Stimulated activated naive CD8-positive, alpha-beta T cell treated with anti-CD3 and anti-CD28 coated beads, Interleukin-15, Interleukin-2, amounts not matched to agents 100 U/mL and 50 U/mL, for 24 hours (primary cell): ENCODE measurements around the gene DUSP14.
"Not testable (repeated sequence)": the region's sequence is repeated elsewhere in the genome, so short reads cannot be mapped to it uniquely, and the experiment has no call there.

Experiments
- ATAC-seq: fragments of 150-1000 bp; cut with Tn5 transposase; one replicate; pipeline ENCODE4 v1.10.0; 2021
- DNase-seq: peaks from one replicate; pipeline ENCODE4 v3.0.0; 2021

The DUSP14 gene

GRCh38 chr17:37485938-37486570 lies 3.6 kb upstream of the DUSP14 start:
- DNase-seq, result no peak
- ATAC-seq, result no peak

GRCh38 chr17:37488009-37488604 lies 1.6 kb upstream of the DUSP14 start:
- ATAC-seq, result no peak
- no peak for DNase-seq

GRCh38 chr17:37488607-37489196 lies 989 bp upstream of the DUSP14 start:
- ATAC-seq, result peak; percentile 42
- peak; percentile 64 for DNase-seq

- peak; percentile 88 for DNase-seq
- ATAC-seq, result peak; percentile 67
Measured at GRCh38 chr17:37490022-37490587, 414 bp downstream of the DUSP14 start.

GRCh38 chr17:37490638-37491614 lies 1.2 kb downstream of the DUSP14 start:
- DNase-seq (peak; percentile 37), ATAC-seq (peak; percentile 24)

DNA sequence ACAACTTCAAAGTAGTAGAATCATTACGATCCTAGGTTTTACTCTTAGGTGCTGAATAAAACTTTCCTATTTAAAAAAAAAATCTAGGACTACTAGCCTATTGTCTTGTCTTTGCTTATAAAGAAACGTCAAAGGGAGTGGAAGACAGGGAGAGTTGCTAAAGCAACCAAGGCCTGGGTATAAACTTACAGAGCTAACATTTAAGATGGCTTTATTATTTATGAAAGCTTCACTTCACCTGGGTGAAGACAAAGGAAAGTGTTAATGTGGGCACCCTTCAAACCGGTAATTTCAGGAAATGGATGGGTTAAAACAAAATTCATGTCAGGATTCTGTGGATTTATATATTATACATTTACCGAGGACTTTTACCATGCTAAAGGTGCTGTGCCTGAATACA lies 2.5 kb downstream of the DUSP14 start:
- ATAC-seq (no peak), DNase-seq (no peak)

DNA sequence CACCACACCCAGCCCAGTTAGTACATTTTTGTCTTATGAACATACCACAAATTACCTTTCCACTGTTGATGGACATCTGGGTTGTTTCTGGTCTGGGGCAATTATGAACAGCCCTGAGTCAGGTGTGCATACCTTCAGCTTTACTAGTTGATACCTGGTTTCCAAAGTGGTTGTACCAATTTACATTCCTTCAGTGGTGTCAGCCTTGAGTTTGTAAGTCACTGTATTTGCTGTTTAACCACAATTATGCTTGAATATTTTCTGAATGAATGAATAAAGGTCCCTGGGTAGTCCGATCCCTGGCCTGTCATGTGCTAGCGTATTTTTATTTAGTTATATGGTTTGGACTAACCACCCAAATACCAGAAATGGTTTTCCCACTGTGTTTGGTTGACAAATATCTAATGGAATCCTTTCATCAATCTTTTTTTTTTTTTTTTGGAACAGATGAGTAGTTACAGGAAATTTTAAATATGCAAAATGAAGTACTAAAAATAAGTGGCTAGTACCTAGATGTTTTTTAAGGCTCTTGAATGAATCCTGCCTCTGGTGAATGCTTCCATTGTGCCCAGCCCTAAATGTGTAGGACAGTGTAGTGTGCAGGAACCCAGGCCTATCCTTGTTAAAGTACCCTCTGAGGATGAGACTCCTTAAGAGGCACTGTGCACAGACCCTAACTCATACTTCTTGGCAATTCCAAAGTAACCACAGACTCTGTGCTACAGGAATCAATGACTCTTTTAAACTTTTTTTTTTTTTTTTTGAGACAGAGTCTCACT lies 3.7 kb downstream of the DUSP14 start:
- ATAC-seq (no peak), DNase-seq (no peak)

GRCh38 chr17:37494401-37494831 lies 4.7 kb downstream of the DUSP14 start:
- ATAC-seq (no peak), DNase-seq (no peak)

DNA sequence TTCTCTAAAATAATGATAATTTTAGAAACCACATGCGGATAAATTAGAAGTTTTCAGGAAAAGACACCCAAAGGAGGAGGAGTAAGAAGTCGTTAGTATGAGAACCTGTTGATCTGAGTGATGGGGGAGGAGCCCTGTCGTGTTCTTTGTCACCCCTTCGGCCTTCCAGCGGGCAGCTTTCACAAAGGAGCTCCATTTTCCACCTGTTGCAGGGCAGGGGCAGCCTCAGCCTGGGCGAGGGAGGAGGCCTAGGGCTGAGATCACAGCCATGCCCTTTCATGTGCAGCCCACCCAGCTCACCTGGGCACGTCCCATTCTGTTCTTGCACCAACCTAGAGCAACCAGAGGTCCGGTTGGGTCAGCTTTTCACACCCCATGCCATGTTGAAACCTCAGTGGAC lies 5.3 kb downstream of the DUSP14 start:
- no peak for DNase-seq
- no peak for ATAC-seq

DNA sequence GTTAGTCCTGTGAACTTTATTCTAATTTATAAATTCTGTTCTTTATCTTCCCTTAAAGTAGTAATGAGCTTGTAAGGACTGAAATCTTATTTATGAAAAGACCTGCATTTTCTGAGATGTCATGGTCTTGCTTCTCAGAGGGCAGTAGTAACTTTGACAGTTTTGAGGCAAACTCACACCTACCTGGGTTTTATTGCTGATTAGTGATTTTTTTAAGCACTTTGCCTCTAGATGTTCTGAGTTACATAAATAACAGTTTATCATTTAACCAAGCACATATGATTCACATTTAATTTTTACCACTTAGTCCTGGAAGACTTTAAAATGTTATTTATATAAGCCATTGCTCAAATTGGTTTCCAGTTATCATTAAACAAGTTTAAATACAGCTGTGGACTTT lies 10.7 kb downstream of the DUSP14 start:
- no peak for ATAC-seq
- no peak for DNase-seq

DNA sequence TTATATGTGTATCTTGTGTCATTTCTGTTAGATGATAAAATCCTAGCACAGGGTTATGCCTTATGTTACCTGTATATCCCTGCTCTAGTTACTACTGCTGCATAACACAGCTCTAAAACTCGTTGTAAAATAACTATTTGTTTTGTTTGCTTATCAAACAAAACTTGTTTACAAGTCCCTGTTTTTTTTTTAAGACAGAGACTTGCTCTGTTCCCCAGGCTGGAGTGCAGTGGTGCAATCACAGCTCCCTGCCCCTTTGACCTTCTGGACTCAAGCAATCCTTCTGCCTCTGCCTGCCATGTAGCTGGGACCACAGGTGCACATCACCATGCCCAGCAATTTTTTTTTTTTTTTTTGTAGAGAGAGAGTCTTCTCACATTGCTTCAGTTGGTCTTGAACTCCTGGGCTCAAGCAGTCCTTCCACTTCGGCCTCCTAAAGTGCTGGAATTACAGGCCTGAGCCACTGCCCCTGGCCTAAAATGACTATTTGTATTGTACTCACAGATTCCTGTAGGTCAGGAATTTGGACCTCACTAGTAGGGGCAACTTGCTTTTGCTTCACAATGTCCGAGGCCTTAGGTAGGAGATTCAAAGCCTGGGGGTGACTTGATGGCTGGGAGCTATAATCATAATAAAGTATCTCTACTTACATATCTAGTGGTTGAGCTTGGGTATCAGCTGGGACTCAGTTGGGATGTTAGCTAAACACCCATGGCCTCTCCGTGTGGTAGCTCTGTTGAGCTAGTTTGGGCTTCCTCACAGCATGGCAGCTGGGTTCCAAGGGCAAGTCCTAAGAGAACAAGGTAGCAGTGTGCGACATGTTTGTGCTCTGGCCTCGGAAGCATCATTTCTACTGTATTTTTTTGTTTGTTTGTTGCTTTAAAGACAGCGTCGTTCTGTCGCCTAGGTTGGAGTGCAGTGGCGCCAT lies 12.6 kb downstream of the DUSP14 start:
- ATAC-seq (no peak), DNase-seq (no peak)

DNA sequence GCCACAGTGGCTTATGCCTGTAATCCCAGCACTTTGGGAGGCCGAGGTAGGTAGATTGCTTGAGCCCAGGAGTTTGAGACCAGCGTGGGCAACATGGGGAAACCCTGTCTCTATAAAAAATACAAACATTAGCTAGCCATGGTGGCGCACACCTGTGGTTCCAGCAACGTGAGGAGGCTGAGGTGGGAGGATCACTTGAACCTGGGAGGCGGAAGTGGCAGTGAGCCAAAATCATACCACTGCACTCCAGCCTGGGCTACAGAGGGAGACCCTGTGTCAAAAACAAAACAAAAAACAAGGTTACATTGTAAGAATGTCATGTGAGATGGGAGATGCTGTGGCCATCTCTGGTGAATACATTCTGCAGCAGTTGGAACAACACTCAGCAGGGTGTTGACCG lies 13.5 kb downstream of the DUSP14 start:
- DNase-seq (no peak), ATAC-seq (no peak)

GRCh38 chr17:37505333-37505732 lies 15.6 kb downstream of the DUSP14 start:
- DNase-seq (no peak), ATAC-seq (no peak)

DNA sequence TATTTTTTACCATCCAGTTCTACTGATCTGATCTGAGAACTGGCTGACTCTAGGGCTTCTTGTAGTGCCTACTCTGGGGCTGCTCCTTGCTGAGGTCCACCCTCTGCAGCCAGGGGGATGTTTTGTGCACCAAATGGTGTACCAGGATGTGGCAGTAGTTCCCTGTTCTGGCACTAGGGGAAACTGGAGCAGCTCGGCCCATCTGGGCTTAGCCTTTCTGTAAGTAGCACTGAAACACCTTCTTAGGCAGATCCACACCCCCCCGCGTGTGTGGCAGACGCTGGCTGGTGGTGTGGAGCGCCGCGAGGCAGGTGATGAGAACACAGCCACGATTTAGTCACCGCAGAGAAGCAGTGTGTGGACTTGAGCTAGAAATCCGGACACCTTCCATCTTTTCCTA lies 17.0 kb downstream of the DUSP14 start:
- peak; percentile 22 for DNase-seq
- peak; percentile 63 for ATAC-seq

GRCh38 chr17:37507111-37507510 lies 17.4 kb downstream of the DUSP14 start:
- DNase-seq, result no peak
- ATAC-seq, result no peak

GRCh38 chr17:37510056-37510455 lies 20.4 kb downstream of the DUSP14 start:
- no peak for DNase-seq
- no peak for ATAC-seq

DNA sequence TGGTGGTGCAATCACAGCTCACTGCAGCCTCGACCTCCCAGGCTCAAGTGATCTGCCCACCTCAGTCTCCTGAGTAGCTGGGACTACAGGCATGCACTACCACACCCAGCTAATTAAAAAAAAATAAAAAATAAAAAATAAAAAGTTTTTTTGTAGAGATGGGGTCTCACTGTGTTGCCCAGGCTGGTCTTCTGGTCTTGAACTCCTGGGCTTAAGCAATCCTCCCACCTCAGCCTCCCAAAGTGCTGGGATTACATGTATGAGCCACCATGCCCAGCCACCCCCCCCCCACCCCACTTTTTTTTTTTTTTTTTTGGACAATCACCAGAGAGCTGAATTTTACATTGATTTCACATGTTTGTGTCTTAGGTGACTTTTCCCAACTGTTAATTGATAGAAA lies 22.0 kb downstream of the DUSP14 start:
- ATAC-seq, DNase-seq: not testable (repeated sequence)

- DNase-seq, result no peak
- ATAC-seq, result no peak
Measured at GRCh38 chr17:37512442-37513068, 22.9 kb downstream of the DUSP14 start.

DNA sequence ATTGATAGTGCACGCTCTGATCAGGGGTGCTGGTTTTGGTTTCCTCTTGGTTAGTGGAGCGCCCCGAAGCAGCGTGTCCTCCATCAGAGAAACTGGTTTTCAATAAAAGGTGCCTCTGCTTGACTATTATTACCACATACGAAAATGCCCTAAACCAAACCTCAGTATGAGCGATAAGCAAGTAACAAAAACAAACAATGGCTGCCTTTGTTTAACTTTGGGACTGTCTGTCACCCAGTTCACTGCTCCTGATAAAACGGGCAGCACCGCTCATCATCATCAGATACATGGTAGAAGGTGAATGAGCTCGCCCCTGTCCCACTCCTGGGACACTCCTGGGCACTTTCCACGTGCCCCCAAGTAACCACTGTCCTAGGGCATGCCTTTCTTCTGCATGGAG lies 24.0 kb downstream of the DUSP14 start:
- ATAC-seq (no peak), DNase-seq (no peak)

DNA sequence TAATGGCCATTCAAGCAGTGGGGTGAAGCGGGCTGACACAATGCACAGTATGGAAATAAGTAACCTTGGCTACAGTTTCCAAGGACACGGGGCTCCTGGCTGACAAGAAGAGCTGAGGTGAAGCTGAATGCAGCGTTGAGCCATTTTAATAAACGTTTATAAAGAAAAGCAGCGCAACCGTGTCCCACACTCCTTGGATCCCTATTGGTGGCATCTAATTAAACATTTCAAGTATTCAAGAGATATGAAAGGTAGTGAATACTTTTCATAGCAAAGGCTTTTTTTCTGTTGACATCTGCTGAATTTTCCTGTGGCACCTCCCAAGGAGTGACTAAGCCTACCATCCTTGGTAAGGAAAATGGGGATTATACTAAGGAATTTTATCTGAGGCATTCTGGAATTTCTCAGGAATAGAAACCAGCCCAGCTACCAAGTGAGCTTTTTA lies 26.5 kb downstream of the DUSP14 start:
- ATAC-seq (no peak), DNase-seq (no peak)
